Superior temporal gyrus (tissue), 1 donor: Measurements from ENCODE around the gene DEFB129.
"Not testable (repeated sequence)": the region's sequence is repeated elsewhere in the genome, so short reads cannot be mapped to it uniquely, and the experiment has no call there.

Experiments
- DNase-seq: peaks from one replicate; pipeline ENCODE4 v3.0.0-alpha.2; 2016; ENCODE audit errors: extremely low spot score

The DEFB129 gene

GRCh38 chr20:253447-253846 is 26.4 kb downstream of the DEFB129 start:
- not testable (repeated sequence) for DNase-seq

GRCh38 chr20:257419-257818 is 30.4 kb downstream of the DEFB129 start, which contains the start of gene DEFB132:
Gene DEFB132, plus strand, starts transcription at chr20:257724. Its CDS starts 55 bp downstream, at chr20:257779.
- no peak for DNase-seq

- no peak for DNase-seq
Measured at GRCh38 chr20:258269-258858, 31.3 kb downstream of the DEFB129 start.

- no peak for DNase-seq
Measured at GRCh38 chr20:258963-259362, 31.9 kb downstream of the DEFB129 start.

- DNase-seq = no peak
Measured at GRCh38 chr20:259981-260380, 32.9 kb downstream of the DEFB129 start.

GRCh38 chr20:263701-264100 is 36.6 kb downstream of the DEFB129 start:
- DNase-seq = no peak

- DNase-seq = peak; percentile 86
Measured at GRCh38 chr20:266596-267562, 39.8 kb downstream of the DEFB129 start.

GRCh38 chr20:270517-270916 is 43.5 kb downstream of the DEFB129 start:
- no peak for DNase-seq

GRCh38 chr20:271069-271468 is 44.0 kb downstream of the DEFB129 start:
- no peak for DNase-seq

- DNase-seq = no peak
Measured at GRCh38 chr20:271528-271927, 44.5 kb downstream of the DEFB129 start.

GRCh38 chr20:272718-273117 is 45.7 kb downstream of the DEFB129 start:
- no peak for DNase-seq

GRCh38 chr20:273884-274283 is 46.8 kb downstream of the DEFB129 start:
- no peak for DNase-seq

GRCh38 chr20:275791-276190 is 48.7 kb downstream of the DEFB129 start:
- no peak for DNase-seq

- no peak for DNase-seq
Measured at GRCh38 chr20:276620-277495, 49.8 kb downstream of the DEFB129 start.

- DNase-seq = no peak
Measured at GRCh38 chr20:277496-277781, 50.4 kb downstream of the DEFB129 start.

- DNase-seq = no peak
Measured at GRCh38 chr20:278181-278580, 51.1 kb downstream of the DEFB129 start.

GRCh38 chr20:278607-279571 is 51.8 kb downstream of the DEFB129 start:
- DNase-seq = no peak
